Femur (tissue), 1 donor: ENCODE results near the gene LRRC8D.

Experiments used
- DNase-seq: peaks from one replicate; pipeline ENCODE4 v3.0.0-alpha.2; 2017

The LRRC8D gene

DNA sequence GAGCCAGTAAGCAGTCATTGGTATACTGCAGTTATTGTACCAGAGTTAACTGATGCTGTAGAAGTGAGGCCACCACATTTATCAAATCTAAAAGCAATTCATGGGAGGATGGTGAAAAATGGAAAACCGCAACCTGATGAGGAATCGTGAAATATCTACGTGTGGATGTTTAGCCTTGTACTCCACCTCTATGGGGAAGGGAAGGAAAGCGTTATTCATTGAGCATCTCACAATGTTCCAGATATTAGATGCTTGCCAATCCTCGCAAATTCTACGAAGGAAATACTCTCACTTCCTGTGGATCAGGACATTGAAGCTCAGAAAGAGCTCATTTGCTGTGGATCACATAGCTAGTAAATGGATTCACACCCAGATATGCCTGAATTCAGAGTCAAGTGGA, 77.3 kb downstream of the LRRC8D start:
- DNase-seq, result no peak

DNA sequence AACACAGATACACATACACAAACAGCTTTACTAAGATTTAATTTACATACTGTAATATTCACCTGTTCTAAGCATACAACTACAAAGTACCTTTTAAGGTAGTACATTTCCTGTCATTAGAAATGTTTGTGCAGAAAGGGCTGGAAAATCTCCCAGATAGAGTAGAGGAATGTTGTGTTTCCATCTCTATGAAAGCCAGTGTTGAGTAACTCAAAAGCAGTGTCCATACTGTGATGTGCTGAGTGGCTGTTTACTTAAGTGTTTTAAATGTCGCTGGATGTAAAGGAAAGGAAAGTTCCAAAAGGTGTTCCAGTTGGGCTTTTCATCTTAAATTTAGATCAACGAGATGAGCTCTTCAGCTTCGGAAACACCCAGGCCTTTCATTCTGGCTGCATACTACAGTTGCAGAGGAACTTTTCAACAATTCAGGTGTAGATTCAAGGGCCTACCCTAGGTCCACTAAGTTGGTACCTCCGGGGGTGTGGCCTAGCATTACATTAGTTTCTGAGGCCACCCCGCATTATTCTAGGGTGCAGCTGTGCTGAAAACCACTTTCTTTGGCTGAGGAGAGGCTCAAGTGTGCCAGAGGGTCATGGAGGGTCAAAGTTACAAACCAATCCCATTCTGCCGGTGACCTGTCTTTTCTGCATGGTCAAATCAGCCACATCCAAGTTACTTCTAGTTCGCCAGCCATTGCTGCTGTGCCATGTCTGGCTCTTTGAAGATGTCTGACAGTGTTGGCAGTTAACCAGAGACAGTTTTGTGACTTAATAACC, 78.1 kb downstream of the LRRC8D start:
- no peak for DNase-seq

GRCh38 chr1:89900323-89900722, 79.5 kb downstream of the LRRC8D start:
- no peak for DNase-seq

DNA sequence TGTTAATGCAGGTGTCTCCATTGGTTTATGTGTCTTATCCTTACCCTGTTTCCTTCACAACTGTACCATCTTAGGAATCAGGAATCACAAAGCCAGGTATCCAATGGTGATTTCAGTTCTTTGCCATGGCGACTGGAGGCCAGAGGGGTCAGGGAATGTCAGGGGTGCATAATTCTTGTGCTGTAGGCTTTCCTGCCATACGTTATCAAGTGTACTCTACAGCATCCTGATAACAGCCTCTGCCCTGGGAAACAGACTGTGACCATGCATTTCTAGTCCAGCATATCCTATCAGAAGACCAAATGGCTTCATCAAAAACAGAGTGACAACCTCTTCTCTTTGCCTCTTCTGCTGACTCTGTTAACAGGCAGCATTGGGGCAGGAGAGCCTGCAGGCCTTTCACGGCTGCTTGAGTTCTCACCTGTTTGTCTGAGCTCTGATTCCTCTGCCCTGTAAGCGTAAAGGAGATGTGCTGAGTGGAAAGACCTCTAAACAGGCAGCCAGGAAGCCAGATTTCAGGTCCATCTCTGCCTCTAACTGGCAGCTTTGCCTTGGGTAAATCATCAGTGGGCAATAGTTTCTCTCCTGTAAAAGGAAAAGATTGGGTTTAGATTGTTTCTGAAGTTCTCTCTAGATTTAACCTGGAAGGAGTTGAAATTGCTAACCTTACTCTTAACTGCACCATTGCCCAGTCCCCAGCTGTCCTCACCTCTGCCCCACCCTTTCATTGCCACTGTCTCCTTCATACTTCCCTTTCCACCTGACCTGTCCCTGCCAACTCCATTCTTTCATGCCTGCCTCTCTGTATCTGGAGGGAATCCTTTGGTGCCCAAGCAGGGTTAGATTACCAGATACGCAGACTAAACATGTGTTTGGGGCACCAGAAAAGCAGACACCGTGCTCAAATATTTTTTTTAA, 80.2 kb downstream of the LRRC8D start:
- no peak for DNase-seq

DNA sequence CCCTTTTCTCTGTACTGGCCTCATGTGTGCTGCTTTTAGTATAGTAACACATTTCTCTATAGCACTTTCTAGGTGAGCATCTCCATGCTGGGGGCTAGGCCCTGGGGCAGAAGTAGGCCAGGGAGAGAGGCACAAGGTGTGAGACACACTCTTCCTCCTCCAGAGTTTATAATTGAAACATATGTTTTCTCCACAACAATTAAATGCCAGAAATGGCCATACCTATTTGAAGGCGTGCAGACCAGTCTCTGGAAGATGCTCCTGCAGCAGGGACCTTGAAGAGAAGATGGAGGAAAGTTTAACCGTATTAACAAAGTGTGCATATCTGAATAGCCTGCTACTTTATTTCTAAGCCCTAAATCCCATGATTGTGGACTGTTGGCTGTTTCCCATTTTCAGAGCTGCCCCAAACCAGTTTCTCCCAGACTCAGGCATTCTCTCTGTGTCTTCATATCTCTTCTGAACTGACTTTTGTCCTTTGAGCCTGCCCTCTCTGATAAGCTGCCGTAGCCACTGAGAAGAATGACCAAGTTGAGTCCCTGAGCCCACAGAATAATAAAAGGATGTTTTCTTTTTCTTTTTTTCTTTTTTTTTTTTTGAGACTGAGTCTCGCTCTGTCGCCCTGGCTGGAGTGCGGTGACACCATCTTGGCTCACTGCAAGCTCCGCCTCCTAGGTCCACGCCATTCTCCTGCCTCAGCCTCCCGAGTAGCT, 81.3 kb downstream of the LRRC8D start:
- DNase-seq, result no peak

DNA sequence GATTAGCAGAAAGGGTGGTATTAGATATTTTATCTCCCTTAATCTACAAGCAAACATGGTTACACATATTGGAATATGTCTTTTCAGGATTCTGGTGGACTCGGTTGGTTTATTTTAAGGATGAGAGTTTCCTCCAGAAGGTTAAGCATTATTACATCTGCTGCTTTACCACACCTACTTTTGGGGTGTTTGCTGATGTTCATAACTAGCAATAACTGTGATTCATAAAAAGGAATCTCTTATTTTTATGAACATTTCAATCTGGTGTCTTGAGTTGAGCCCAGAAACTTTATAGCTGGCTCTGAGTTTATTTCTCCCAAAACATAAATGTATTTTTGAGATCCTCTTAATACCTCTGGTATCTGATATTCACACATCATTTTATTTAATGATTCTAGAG, 82.7 kb downstream of the LRRC8D start:
- DNase-seq, result no peak

DNA sequence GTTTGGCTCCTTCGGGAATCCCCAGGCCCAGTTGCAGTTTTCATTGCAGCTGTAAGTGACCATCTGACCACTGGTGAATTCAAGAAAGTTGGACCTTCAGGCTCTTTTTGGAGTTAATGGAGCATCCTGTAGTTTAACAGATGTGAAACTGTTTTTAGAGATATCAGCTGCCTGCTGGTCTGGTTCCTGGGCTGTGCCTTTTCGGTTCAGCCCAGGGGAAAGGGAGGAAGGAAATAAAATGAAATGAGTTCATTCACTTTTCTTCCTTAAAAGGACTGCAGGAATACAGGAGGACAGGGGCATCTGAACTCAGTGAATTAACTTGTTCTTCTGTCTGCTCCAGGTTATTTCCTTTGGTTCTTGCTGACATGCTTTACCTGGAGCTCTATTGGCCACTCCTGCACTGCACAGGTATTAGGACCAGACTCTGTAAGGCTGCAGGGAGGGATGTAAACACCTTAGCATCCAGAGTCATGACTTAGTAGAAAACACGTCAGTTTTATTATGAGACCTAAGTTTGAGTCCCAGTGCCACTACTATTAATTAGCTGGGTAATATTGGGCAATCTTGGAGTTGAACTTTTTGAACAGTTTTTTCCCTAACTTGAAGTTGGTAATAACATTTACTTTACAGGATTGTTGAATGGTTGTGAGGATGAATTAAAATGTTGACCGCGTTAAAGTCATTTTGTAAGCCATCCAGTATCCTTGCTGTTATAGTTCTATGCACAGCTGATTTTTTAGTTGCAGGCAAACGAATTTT, 83.6 kb downstream of the LRRC8D start:
- DNase-seq, result no peak

DNA sequence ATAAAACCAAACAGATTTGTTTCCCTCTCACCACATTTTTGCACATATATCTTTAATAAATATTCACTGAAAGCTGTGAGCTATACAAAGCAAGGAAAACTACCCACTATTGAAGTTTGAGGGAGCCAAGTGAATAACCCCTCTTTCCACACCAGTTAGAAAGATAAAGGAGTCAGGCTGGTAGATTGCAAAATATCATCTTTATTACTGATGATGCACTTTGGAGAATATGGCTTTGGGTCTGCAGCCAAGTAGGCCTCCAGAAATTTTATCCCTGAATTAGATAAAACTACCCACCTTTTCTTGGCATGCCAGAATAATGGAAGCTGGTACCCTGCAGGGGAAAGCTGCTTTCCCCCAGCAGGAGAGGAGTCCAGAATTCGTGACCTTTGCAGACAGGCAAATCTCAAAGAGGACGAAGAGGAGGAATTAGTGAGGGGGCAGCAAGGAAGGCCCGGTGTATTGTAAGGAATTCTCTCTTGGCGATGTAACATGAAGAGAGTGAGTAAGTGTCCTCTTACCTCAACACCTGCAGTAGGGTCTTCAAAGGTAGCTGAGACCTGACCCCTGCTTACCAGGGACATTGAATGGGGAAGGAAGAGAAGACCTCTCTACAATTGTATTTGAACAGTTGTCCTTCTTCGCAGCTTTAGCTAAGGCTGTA, 84.7 kb downstream of the LRRC8D start:
- DNase-seq, result no peak

GRCh38 chr1:89906088-89906487, 85.3 kb downstream of the LRRC8D start:
- no peak for DNase-seq

GRCh38 chr1:89907727-89908212, 86.9 kb downstream of the LRRC8D start:
- no peak for DNase-seq

GRCh38 chr1:89908273-89908671, 87.4 kb downstream of the LRRC8D start:
- DNase-seq, result no peak

- no peak for DNase-seq
These were observed 88.0 kb downstream of the LRRC8D start for GRCh38 chr1:89908672-89909436.

GRCh38 chr1:89910268-89910667, 89.4 kb downstream of the LRRC8D start:
- no peak for DNase-seq

- no peak for DNase-seq
These were observed 89.9 kb downstream of the LRRC8D start for GRCh38 chr1:89910780-89911179.

DNA sequence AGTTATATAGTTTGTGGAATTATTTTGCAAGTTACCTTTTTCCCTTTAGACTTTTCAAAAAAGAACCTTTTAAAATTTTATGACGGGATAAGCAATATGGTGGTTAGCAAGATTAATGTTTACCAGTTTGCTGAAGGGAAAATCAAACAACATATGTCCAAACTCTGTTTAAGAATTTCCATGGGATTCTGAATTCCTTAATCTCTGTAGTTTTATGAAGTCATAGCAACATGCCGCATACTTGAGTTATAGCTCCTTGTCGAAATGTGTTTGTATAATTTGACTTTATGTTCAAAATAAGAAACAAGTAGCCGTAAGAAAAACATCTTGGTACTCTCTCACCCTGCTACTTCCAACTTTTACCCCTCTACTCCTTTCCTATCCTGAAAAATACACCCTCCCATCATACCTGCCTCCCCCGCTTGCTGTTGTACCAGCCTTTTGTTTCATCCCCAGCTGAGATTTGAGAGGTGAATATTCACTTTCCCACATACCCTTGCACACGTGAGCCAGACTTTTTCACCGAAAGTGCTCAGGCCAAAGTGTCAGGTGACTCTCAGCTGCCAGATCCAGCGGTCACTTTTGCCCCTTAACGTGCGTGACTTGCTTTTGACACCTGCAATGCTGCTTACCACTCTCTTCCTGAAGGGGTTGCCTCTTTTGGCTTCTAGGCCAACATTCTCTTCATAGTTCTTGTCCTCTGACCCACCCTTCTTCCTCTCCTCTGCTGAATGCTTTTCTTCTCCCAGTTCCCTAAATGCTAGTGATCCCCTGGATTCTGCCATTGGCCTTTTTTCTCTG, 90.6 kb downstream of the LRRC8D start:
- DNase-seq, result no peak

- no peak for DNase-seq
These were observed 91.2 kb downstream of the LRRC8D start for GRCh38 chr1:89912073-89912472.

GRCh38 chr1:89913353-89914095, 92.7 kb downstream of the LRRC8D start:
- no peak for DNase-seq

GRCh38 chr1:89917353-89917752, 96.5 kb downstream of the LRRC8D start:
- DNase-seq, result no peak

DNA sequence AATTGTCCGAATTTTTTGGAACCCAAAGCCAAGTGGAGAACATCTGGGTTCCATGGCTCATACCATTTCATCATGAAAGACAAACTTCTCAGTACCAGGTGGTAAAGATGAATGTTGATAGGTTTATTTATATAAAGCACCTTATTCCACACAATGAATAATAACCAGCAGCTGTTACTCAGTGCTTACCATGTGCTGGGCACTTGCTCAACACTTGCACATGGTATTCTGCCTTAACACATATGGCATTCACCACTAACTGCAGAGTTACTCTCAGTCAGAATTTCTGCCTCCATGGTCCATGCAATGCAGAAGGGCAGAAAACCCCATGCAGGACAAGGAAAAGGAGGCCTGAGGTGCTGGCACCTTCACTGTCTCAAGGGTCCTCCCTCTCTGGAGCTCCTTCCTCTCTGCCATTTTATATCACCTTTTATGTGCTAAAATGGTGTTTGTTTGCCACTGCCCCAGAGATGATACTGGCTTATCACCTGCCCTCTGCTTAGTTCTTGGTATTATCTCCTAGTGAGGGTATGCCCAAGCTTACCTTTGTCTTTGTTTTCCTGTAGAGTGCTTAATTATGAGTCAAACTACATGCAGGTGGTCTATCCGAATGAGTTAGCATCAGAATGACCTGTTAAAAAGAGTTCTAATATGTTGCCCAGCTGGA, 97.4 kb downstream of the LRRC8D start:
- DNase-seq, result no peak
